CD14-positive monocyte (primary cell): Measurements from ENCODE around the gene CDH11. TPM values are rescaled to one million over a fixed set of nuclear protein-coding genes. Genes with fewer than 3 reads are reported as not detected.

ENCODE experiments used
- DNase-seq, 3 donors: peaks; one replicate each; pipeline ENCODE4 v3.0.0-alpha.2; 2011 to 2022
- H2AFZ ChIP-seq: 2 replicates; pipeline ENCODE4 v1.6.0; 2012; ENCODE audit warnings: mild to moderate bottlenecking, low read depth, low read length, inconsistent platforms; ENCODE audit not compliant: insufficient read depth, poor library complexity, severe bottlenecking
- H3K27ac ChIP-seq, 2 donors: 1 replicate in 1 of 2; 2 replicates in 1 of 2; pipeline ENCODE4 v1.5.1; 2012 to 2013; ENCODE audit warnings: low read length in 2 of 2, control low read depth in 1 of 2, inconsistent platforms in 1 of 2, low read depth in 1 of 2, mild to moderate bottlenecking in 1 of 2
- H3K27me3 ChIP-seq, 2 donors: one replicate each; pipeline versions ENCODE4 v1.6.0 to v1.6.1; 2011 to 2013; ENCODE audit warnings: low read length in 2 of 2; ENCODE audit not compliant: control insufficient read depth in 2 of 2, insufficient read depth in 2 of 2
- H3K36me3 ChIP-seq, 2 donors: replicated peaks in 1 of 2; 1 replicate in 1 of 2; 2 replicates in 1 of 2; pipeline versions ENCODE4 v1.5.1 to v1.6.1; 2012 to 2013; ENCODE audit warnings: low read length in 2 of 2, control low read depth in 1 of 2, inconsistent platforms in 1 of 2, mild to moderate bottlenecking in 1 of 2; ENCODE audit not compliant: insufficient read depth in 2 of 2, control insufficient read depth in 1 of 2
- H3K4me1 ChIP-seq, 2 donors: 1 replicate in 1 of 2; 2 replicates in 1 of 2; pipeline versions ENCODE4 v1.5.1 to v1.6.1; 2012 to 2013; ENCODE audit warnings: low read length in 2 of 2, control low read depth in 1 of 2, inconsistent platforms in 1 of 2, mild to moderate bottlenecking in 1 of 2, moderate library complexity in 1 of 2; ENCODE audit not compliant: insufficient read depth in 2 of 2, control insufficient read depth in 1 of 2
- H3K4me2 ChIP-seq: replicated peaks from 2 replicates; pipeline ENCODE3; 2012; ENCODE audit warnings: low read length, moderate library complexity, mild to moderate bottlenecking; ENCODE audit not compliant: poor library complexity, severe bottlenecking; ENCODE audit errors: extremely low read depth
- H3K4me3 ChIP-seq, 3 experiments: fragments of 200-600 bp in 1 of 3; sonication (generic) in 1 of 3; replicated peaks in 1 of 3; 1 replicate in 2 of 3; 2 replicates in 1 of 3; pipeline ENCODE4 v1.5.1; 2011 to 2013; ENCODE audit warnings: low read length in 3 of 3, mild to moderate bottlenecking in 3 of 3, control low read depth in 2 of 3, low read depth in 2 of 3, inconsistent platforms in 1 of 3, moderate library complexity in 1 of 3
- H3K79me2 ChIP-seq: 2 replicates; pipeline ENCODE4 v1.6.0; 2012; ENCODE audit warnings: mild to moderate bottlenecking, control low read depth, inconsistent platforms, low read length, moderate library complexity; ENCODE audit not compliant: insufficient read depth
- H3K9ac ChIP-seq: 2 replicates; pipeline ENCODE4 v1.6.0; 2017; ENCODE audit warnings: low read length, mild to moderate bottlenecking; ENCODE audit not compliant: insufficient read depth, poor library complexity, severe bottlenecking
- H3K9me3 ChIP-seq, 2 donors: replicated peaks in 1 of 2; 1 replicate in 1 of 2; 2 replicates in 1 of 2; pipeline versions ENCODE4 v1.5.1 to v1.6.1; 2012 to 2013; ENCODE audit warnings: low read length in 2 of 2, control low read depth in 1 of 2; ENCODE audit not compliant: control insufficient read depth in 1 of 2, insufficient read depth in 1 of 2
- H4K20me1 ChIP-seq: 2 replicates; pipeline ENCODE4 v1.6.0; 2012; ENCODE audit warnings: mild to moderate bottlenecking, low read length, control low read depth, moderate library complexity; ENCODE audit not compliant: insufficient read depth
- H3K27ac Mint-ChIP-seq, 7 donors: one replicate each; pipeline ENCODE4 v1.8.0; 2020; ENCODE audit warnings: mild to moderate bottlenecking in 7 of 7, mixed read lengths in 7 of 7, moderate library complexity in 6 of 7, inconsistent platforms in 2 of 7
- H3K27me3 Mint-ChIP-seq, 3 donors: one replicate each; pipeline ENCODE4 v1.8.0; 2021 to 2022; ENCODE audit warnings: low read depth in 3 of 3, mild to moderate bottlenecking in 3 of 3, mixed read lengths in 3 of 3, moderate library complexity in 3 of 3, inconsistent platforms in 1 of 3
- H3K36me3 Mint-ChIP-seq, 2 donors: one replicate each; pipeline ENCODE4 v1.8.0; 2020; ENCODE audit warnings: mixed read lengths in 2 of 2, inconsistent platforms in 1 of 2, mild to moderate bottlenecking in 1 of 2
- H3K4me1 Mint-ChIP-seq: one replicate; pipeline ENCODE4 v1.8.0; 2020; ENCODE audit warnings: mild to moderate bottlenecking, mixed read lengths
- H3K4me3 Mint-ChIP-seq, 2 donors: one replicate each; pipeline ENCODE4 v1.8.0; 2020; ENCODE audit warnings: mild to moderate bottlenecking in 2 of 2, mixed read lengths in 2 of 2, moderate library complexity in 1 of 2
- H3K9me3 Mint-ChIP-seq, 7 donors: one replicate each; pipeline ENCODE4 v1.8.0; 2020 to 2022; ENCODE audit warnings: mixed read lengths in 7 of 7, mild to moderate bottlenecking in 6 of 7, moderate library complexity in 6 of 7, inconsistent platforms in 2 of 7
- WGBS: methylation state at CpG from one replicate; pipeline ENCODE4 v1.1.5; 2013; ENCODE audit warnings: missing lambda C conversion rate; ENCODE audit not compliant: insufficient coverage; 5-methylcytosine and 5-hydroxymethylcytosine counted together
- intact Hi-C, 2 donors: fragments of 100-400 bp; cut with micrococcal nuclease; formaldehyde crosslinking; loops; one replicate each; pipeline versions ENCODE4 v1.15.0 to v1.15.1; 2023
- polyA plus RNA-seq, 3 donors: library from polyadenylated mRNA; depleted of rRNA in 1 of 3; unstranded in 2 of 3; stranded (reverse) in 1 of 3; fragments of 300-500 nt in 2 of 3; fragments of >200 nt in 1 of 3; fragmentation: Illumina TruSeq in 2 of 3; gene quantifications; 1 replicate in 2 of 3; 2 replicates in 1 of 3; pipeline ENCODE4 v1.2.3, GENCODE V29; 2012 to 2021
- TF ChIP-seq, protein P1 (sequence below): fragments of 200-600 bp; IDR thresholded peaks from one replicate; pipeline ENCODE4 v1.8.0; 2022; ENCODE audit warnings: antibody characterized with exemption, mild to moderate bottlenecking

The CDH11 gene
- polyA plus RNA-seq, 3 donors = not detected

DNA sequence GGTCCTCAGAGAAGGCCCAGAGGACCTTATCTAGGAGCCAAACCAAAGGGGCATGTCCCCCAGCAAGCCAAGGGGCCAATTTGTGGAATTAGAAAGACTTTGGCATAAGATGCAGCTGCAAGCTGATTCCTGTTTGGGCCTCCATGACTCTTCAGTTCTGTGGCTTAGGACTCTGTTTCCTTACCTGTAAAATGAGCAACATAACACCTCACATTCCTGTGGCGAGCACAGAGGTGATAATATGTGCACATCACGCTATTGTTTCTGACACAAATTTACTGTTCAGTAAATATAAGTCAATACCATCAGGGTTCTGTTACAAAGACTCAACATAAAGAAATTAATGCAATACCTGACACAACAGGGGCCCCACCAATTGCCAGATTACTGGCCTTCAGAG is 57.7 kb downstream of the CDH11 start:
- Histone ChIP-seq H3K9me3 (no peaks in the 10 kb centered on the region), H3K4me3 (no peak overlapping the region), H4K20me1 (no peaks in the 10 kb centered on the region), H3K27ac (no peak overlapping the region), H3K27me3 (peaks cover 2 to 4% of the 10 kb centered on the region in 2 donors), H3K4me1 (no peaks in the 10 kb centered on the region), H3K79me2 (no peaks in the 10 kb centered on the region), H3K9ac (no peak overlapping the region), H3K4me2 (no peak overlapping the region), H3K36me3 (no peaks in the 10 kb centered on the region), H2AFZ (no peak overlapping the region)
- H3K4me1 Mint-ChIP-seq = no peaks in the 10 kb centered on the region
- no peaks in the 10 kb centered on the region for H3K36me3 Mint-ChIP-seq
- H3K4me3 Mint-ChIP-seq = no peak overlapping the region
- DNase-seq = no peak
- intact Hi-C loops = no loop called here
- WGBS = no CpG with 5 or more reads among the region's 2 CpGs
- no peak overlapping the region for H3K27ac Mint-ChIP-seq
- TF ChIP-seq, protein P1, sequence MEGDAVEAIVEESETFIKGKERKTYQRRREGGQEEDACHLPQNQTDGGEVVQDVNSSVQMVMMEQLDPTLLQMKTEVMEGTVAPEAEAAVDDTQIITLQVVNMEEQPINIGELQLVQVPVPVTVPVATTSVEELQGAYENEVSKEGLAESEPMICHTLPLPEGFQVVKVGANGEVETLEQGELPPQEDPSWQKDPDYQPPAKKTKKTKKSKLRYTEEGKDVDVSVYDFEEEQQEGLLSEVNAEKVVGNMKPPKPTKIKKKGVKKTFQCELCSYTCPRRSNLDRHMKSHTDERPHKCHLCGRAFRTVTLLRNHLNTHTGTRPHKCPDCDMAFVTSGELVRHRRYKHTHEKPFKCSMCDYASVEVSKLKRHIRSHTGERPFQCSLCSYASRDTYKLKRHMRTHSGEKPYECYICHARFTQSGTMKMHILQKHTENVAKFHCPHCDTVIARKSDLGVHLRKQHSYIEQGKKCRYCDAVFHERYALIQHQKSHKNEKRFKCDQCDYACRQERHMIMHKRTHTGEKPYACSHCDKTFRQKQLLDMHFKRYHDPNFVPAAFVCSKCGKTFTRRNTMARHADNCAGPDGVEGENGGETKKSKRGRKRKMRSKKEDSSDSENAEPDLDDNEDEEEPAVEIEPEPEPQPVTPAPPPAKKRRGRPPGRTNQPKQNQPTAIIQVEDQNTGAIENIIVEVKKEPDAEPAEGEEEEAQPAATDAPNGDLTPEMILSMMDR = no peak
- H3K9me3 Mint-ChIP-seq = no peaks in the 10 kb centered on the region
- H3K27me3 Mint-ChIP-seq = peaks cover under 1 to 4% (median 1%) of the 10 kb centered on the region in 3 donors

DNA sequence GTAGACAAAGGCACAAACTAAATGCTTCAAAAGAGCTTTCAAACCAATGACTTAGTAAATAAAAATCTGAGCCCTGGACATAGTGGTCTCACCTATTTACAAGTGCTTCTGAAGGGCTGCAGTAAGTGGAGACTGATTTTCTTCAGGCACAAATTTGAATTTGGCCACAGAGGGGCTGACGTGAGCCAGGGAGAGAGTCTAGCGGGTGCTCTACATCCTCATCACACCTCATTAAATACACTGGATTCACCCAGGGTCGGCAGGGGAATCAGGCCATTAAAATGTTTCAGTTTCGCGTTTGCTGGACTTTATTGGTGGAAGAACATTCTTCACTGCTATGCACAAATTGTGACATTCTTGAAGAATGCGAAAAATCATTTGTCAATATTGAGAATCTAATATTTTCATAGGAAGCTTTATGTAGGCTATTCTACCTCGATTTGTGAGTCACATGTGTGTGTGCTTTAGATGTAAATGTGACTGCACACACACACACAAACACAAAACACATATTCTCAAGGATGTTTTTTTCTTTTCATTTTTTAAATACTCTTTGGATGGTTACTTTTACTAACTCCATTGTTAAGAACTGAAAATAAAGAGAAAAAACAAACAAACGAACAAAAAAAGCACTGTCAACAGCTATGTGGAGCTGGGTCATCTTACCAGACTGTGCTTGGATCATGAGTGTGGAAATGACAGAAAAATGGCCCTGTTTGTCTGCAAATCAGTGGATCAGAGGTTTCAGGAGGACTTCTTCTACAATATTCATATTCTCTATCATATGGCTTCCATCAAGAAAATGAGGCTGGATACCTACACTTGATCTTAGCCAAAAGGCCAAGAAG is 58.9 kb downstream of the CDH11 start:
- Histone ChIP-seq H2AFZ (no peak overlapping the region), H3K36me3 (no peaks in the 10 kb centered on the region), H3K27me3 (peaks cover 2 to 4% of the 10 kb centered on the region in 2 donors), H4K20me1 (no peaks in the 10 kb centered on the region), H3K4me3 (no peak overlapping the region), H3K9me3 (no peaks in the 10 kb centered on the region), H3K79me2 (no peaks in the 10 kb centered on the region), H3K4me2 (no peak overlapping the region), H3K27ac (no peak overlapping the region), H3K4me1 (no peaks in the 10 kb centered on the region), H3K9ac (no peak overlapping the region)
- Mint-ChIP-seq H3K27me3 (peaks cover 1 to 4% (median 3%) of the 10 kb centered on the region in 3 donors), H3K27ac (no peak overlapping the region), H3K9me3 (no peaks in the 10 kb centered on the region), H3K4me3 (no peak overlapping the region), H3K36me3 (no peaks in the 10 kb centered on the region), H3K4me1 (no peaks in the 10 kb centered on the region)
- no peak for DNase-seq
- no CpG with 5 or more reads among the region's 8 CpGs for WGBS
- intact Hi-C loops = no loop called here
- TF ChIP-seq, protein P1 = no peak
